Thymus (tissue), 11 donors: ENCODE results near the gene ATP13A3. TPM values are rescaled to one million over a fixed set of nuclear protein-coding genes. Genes with fewer than 3 reads are reported as not detected.
"Not testable (repeated sequence)": the region's sequence is repeated elsewhere in the genome, so short reads cannot be mapped to it uniquely, and the experiment has no call there.

ENCODE experiments used
- DNase-seq, 9 donors: peaks; one replicate each; pipeline ENCODE4 v3.0.0-alpha.2; 2013; ENCODE audit warnings: low spot score in 9 of 9, low read depth in 6 of 9, missing footprints in 1 of 9
- H3K27ac ChIP-seq, 2 donors: one replicate each; pipeline ENCODE4 v1.5.1; 2013; ENCODE audit warnings: control low read depth in 1 of 2, low read depth in 1 of 2, low read length in 1 of 2, mild to moderate bottlenecking in 1 of 2, moderate library complexity in 1 of 2
- H3K27me3 ChIP-seq, 2 donors: one replicate each; pipeline ENCODE4 v1.5.1; 2013; ENCODE audit warnings: low read length in 1 of 2; ENCODE audit not compliant: control insufficient read depth in 2 of 2, insufficient read depth in 1 of 2
- H3K36me3 ChIP-seq, 2 donors: one replicate each; pipeline ENCODE4 v1.5.1; 2013; ENCODE audit warnings: low read length in 1 of 2, mild to moderate bottlenecking in 1 of 2, moderate library complexity in 1 of 2; ENCODE audit not compliant: control insufficient read depth in 2 of 2, insufficient read depth in 2 of 2
- H3K4me1 ChIP-seq, 2 donors: one replicate each; pipeline ENCODE4 v1.5.1; 2013; ENCODE audit warnings: low read length in 2 of 2; ENCODE audit not compliant: control insufficient read depth in 2 of 2, insufficient read depth in 2 of 2
- H3K4me3 ChIP-seq, 2 donors: one replicate each; pipeline ENCODE4 v1.5.1; 2013; ENCODE audit warnings: low read length in 2 of 2, control low read depth in 1 of 2, mild to moderate bottlenecking in 1 of 2
- H3K9me3 ChIP-seq, 2 donors: one replicate each; pipeline ENCODE4 v1.5.1; 2013; ENCODE audit warnings: low read length in 1 of 2, mild to moderate bottlenecking in 1 of 2; ENCODE audit not compliant: control insufficient read depth in 2 of 2, insufficient read depth in 1 of 2
- WGBS: extraction: QIAGEN DNeasy Blood & Tissue Kit; methylation state at CpG from one replicate; pipeline ENCODE4 v1.1.7; 2013; 5-methylcytosine and 5-hydroxymethylcytosine counted together
- polyA plus RNA-seq: library from polyadenylated mRNA; stranded (reverse); fragments of 200-250 nt; gene quantifications from one replicate; pipeline ENCODE4 v1.2.3, GENCODE V29; 2013
- total RNA-seq: library from RNA; stranded (reverse); fragments of 120-200 nt; gene quantifications from one replicate; pipeline ENCODE4 v1.2.4, GENCODE V29; 2013
- donor health status: healthy.

Gene ATP13A3
- total and polyA plus RNA-seq, 2 donors: 18.9 to 40.1 TPM

GRCh38 chr3:194520682-194521162 lies 33.9 kb upstream of the ATP13A3 start:
- not testable (repeated sequence) for H3K9me3 ChIP-seq, DNase-seq, H3K27me3 ChIP-seq, H3K36me3 ChIP-seq, H3K27ac ChIP-seq, H3K4me3 ChIP-seq, H3K4me1 ChIP-seq
- WGBS: 90% methylated on average over 8 of the region's 8 CpGs

DNA sequence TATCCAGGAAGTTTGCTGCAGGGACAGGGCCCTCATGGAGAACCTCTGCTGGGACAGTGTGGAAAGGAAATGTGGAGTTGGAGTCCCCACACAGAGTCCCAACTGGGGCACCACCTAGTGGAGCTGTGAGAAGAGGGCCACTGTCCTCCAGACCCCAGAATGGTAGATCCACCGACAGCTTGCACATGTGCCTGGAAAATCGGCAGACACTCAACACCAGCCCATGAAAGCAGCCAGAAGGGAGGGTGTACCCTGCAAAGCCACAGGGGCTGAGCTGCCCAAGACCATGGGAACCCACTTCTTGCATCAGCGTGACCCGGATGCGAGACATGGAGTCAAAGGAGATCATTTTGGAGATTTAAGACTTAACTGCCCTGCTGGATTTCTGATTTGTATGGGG lies 33.4 kb upstream of the ATP13A3 start:
- not testable (repeated sequence) for H3K36me3 ChIP-seq, DNase-seq, H3K4me1 ChIP-seq, H3K27me3 ChIP-seq, H3K9me3 ChIP-seq, H3K4me3 ChIP-seq, H3K27ac ChIP-seq
- WGBS: 86% methylated on average over 5 of the region's 5 CpGs

DNA sequence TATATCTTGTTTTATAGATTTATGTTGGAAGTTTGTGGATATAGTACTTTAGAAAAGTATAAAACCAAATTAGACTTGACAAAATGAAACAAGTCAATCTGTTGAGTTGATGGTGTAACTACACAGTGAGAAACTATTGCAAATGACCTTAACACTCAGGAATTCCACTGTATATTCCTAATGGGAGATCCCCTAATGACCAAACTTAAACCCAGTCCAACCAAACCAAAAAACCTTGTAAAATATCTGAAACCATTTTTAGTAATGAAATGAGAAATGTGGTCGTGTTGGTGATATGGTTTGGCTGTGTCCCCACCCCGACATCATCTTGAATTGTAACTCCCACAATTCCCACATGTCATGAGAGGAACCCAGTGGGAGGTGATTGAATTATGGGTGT lies 31.9 kb upstream of the ATP13A3 start:
- Histone ChIP-seq H3K27ac (no peak overlapping the region), H3K4me1 (no peaks in the 10 kb centered on the region), H3K36me3 (no peaks in the 10 kb centered on the region), H3K27me3 (no peaks in the 10 kb centered on the region), H3K9me3 (no peaks in the 10 kb centered on the region), H3K4me3 (no peak overlapping the region)
- no peak for DNase-seq
- WGBS: 97% methylated on average over 2 of the region's 2 CpGs

DNA sequence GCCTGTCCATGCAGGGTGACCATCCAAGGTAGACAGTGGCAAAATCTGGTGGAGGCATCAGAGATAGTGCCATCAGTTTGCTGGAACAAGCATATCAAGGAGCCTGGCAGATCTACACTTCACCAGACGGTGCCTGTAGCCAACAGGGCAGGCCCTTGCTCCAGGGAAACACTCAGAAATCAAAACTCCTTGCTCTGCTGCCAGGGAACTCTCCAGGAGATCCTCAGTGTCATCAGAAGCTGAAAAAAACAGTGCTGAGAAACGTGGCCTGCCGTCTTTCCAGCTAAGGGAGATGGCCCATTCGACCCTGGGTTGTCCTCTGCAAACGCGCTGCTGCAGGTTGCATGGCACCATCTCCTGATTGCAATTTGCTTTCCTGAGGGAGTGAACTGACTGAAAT lies 30.5 kb upstream of the ATP13A3 start:
- Histone ChIP-seq H3K27me3 (no peaks in the 10 kb centered on the region), H3K36me3 (no peaks in the 10 kb centered on the region), H3K4me3 (no peak overlapping the region), H3K27ac (no peak overlapping the region), H3K9me3 (no peaks in the 10 kb centered on the region), H3K4me1 (no peaks in the 10 kb centered on the region)
- 72% methylated on average over 6 of the region's 6 CpGs for WGBS
- DNase-seq: no peak

- Histone ChIP-seq H3K4me1 (no peaks in the 10 kb centered on the region), H3K9me3 (no peaks in the 10 kb centered on the region)
- 78% methylated on average over 4 of the region's 4 CpGs for WGBS
Measured at GRCh38 chr3:194514626-194515025, 27.8 kb upstream of the ATP13A3 start.

GRCh38 chr3:194512895-194513601 lies 26.2 kb upstream of the ATP13A3 start:
- Histone ChIP-seq H3K4me1 (no peaks in the 10 kb centered on the region), H3K4me3 (no peak overlapping the region), H3K27me3 (no peaks in the 10 kb centered on the region), H3K36me3 (no peaks in the 10 kb centered on the region), H3K9me3 (no peaks in the 10 kb centered on the region), H3K27ac (no peak overlapping the region)
- no peak for DNase-seq
- WGBS: 95% methylated on average over 5 of the region's 5 CpGs

More at GRCh38 chr3:194514626-194515025, 27.8 kb upstream of the ATP13A3 start:
- Histone ChIP-seq H3K36me3 (no peaks in the 10 kb centered on the region), H3K4me3 (no peak overlapping the region), H3K27me3 (no peaks in the 10 kb centered on the region), H3K27ac (no peak overlapping the region)
- no peak for DNase-seq

- Histone ChIP-seq H3K27ac (no peak overlapping the region), H3K9me3 (no peaks in the 10 kb centered on the region), H3K4me1 (no peaks in the 10 kb centered on the region), H3K27me3 (no peaks in the 10 kb centered on the region), H3K4me3 (no peak overlapping the region), H3K36me3 (no peaks in the 10 kb centered on the region)
- no peak for DNase-seq
- 88% methylated on average over 14 of the region's 14 CpGs for WGBS
Measured at GRCh38 chr3:194508491-194509453, 22.0 kb upstream of the ATP13A3 start.

GRCh38 chr3:194507571-194507970 lies 20.8 kb upstream of the ATP13A3 start:
- no peaks in the 10 kb centered on the region for H3K36me3 ChIP-seq
- 97% methylated on average over 12 of the region's 12 CpGs for WGBS

GRCh38 chr3:194505791-194506415 lies 19.1 kb upstream of the ATP13A3 start:
- no peak overlapping the region for H3K4me3 ChIP-seq
- no peaks in the 10 kb centered on the region for H3K36me3 ChIP-seq
- no peaks in the 10 kb centered on the region for H3K27me3 ChIP-seq
- no peaks in the 10 kb centered on the region for H3K4me1 ChIP-seq
- H3K27ac ChIP-seq: no peak overlapping the region
- no peak for DNase-seq
- 95% methylated on average over 5 of the region's 5 CpGs for WGBS
- no peaks in the 10 kb centered on the region for H3K9me3 ChIP-seq

More at GRCh38 chr3:194507571-194507970, 20.8 kb upstream of the ATP13A3 start:
- H3K9me3 ChIP-seq: no peaks in the 10 kb centered on the region
- no peak for DNase-seq
- H3K4me3 ChIP-seq: no peak overlapping the region
- H3K4me1 ChIP-seq: no peaks in the 10 kb centered on the region
- H3K27ac ChIP-seq: no peak overlapping the region
- no peaks in the 10 kb centered on the region for H3K27me3 ChIP-seq
